Fibroblast of the aortic adventitia (primary cell): Measurements from ENCODE around the gene MYH7. TPM values are rescaled to one million over a fixed set of nuclear protein-coding genes. Genes with fewer than 3 reads are reported as not detected.

Experiments used
- DNase-seq: peaks from one replicate; pipeline ENCODE4 v3.0.0-alpha.2; 2010; ENCODE audit warnings: low read depth
- H3K4me3 ChIP-seq: 2 replicates; pipeline ENCODE4 v1.5.1; 2011; ENCODE audit warnings: low read depth, mild to moderate bottlenecking, control low read depth, low read length, moderate library complexity
- total RNA-seq: library from RNA; depleted of rRNA; stranded (reverse); fragments of >200 nt; gene quantifications from 2 replicates; pipeline ENCODE4 v1.2.3, GENCODE V29; 2012; ENCODE audit warnings: low replicate concordance
- TF ChIP-seq, protein P1 (sequence below): IDR thresholded peaks from 2 replicates; pipeline ENCODE4 v1.5.1; 2011; ENCODE audit warnings: mild to moderate bottlenecking, low read length, control low read depth, inconsistent platforms; ENCODE audit not compliant: insufficient read depth

The MYH7 gene
- total RNA-seq, 1 donor: not detected

DNA sequence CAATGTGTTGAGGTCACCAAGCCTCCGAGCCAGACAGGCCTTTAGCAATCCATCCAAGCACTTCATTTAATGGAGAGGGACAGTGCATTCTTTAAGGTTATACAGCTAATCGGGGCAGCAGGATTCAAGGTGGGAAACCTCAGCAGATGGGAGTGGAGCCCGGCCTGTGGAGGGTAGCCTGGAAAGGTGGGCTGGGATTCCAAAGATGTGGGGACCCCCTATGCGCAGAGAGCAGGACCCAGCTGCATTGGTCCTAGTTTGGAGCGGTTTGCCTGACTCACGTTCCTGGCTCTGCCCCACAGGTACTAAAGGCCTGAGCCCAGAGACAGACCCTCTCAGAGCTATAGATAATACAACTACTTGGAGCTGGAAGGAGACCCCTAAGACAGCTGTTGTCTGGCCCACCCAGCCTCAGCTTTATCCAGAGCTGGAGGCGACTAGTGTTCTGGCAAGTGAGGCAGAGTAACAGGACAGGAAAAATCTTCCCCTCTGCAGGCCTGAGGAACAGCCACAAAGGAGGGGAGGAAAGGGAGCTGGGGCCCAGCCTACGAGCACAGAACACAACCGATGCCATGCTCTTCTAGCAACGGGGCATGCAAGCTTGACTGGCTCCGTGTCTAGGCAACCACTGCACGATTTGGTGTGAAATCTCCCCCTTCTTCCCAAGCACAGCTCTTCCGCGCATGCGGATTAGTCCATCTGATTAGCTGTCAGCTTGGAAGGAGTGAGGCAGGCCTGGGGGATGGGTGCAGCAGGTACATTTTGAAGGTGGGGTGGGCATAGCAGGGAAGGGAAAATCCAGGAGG, 1.1 kb upstream of the MYH7 start:
- no peak overlapping the region for H3K4me3 ChIP-seq
- TF ChIP-seq, protein P1, sequence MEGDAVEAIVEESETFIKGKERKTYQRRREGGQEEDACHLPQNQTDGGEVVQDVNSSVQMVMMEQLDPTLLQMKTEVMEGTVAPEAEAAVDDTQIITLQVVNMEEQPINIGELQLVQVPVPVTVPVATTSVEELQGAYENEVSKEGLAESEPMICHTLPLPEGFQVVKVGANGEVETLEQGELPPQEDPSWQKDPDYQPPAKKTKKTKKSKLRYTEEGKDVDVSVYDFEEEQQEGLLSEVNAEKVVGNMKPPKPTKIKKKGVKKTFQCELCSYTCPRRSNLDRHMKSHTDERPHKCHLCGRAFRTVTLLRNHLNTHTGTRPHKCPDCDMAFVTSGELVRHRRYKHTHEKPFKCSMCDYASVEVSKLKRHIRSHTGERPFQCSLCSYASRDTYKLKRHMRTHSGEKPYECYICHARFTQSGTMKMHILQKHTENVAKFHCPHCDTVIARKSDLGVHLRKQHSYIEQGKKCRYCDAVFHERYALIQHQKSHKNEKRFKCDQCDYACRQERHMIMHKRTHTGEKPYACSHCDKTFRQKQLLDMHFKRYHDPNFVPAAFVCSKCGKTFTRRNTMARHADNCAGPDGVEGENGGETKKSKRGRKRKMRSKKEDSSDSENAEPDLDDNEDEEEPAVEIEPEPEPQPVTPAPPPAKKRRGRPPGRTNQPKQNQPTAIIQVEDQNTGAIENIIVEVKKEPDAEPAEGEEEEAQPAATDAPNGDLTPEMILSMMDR: no peak

DNA sequence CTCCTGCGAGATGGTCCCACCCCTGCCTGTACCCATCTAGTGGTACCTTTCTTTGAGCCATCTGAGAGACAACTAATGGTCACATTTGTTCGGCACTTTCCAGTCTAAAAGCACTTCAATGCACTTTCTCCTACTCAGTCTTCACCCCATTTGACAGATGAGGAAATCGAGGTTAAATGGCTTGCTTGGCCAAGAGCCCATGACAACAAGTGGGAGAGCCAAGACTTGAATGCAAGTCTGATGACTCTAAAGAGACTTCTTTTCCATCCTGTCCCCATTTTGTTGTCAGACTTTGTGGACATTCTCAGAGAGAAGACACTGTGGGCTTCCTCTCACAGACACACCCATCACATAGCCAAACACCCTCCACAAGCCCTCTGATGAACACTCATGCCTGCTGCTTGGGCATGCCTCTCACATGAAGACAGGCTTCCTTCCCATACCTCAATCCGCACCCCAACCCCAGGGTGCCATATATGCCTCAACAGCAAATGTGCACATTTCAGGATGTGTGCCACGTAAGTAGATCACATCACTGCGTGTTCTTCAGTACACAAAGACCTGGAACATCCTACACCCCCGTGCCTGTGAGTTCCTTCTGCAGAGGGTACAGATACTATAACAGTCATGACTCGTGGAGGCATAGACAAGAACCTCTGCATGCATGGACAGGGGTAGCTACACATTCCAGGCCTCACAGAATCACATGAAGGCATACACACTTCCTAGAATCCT, 805 bp downstream of the MYH7 start:
- DNase-seq: no peak
- TF ChIP-seq, protein P1: no peak
- H3K4me3 ChIP-seq: no peak overlapping the region

More for the DNA sequence above, 1.1 kb upstream of the MYH7 start:
- DNase-seq: no peak

DNA sequence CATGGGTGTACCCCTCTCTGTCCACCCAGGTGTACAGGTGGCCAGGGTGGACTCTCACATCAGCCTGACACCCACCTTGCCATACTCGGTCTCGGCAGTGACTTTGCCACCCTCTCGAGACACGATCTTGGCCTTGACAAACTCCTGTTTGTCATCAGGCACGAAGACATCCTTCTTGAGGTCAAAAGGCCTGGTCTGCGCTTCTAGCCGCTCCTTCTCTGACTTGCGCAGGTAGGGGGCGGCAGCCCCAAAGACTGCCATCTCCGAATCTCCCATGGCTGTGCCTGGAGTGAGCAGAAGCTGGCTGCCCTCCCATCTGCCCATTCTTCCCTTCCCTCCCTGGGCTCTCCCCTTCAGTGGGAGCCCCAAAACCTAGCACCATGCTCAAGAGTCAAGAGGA, 2.0 kb downstream of the MYH7 start:
- TF ChIP-seq, protein P1: no peak
- no peak for DNase-seq
- H3K4me3 ChIP-seq: no peak overlapping the region

DNA sequence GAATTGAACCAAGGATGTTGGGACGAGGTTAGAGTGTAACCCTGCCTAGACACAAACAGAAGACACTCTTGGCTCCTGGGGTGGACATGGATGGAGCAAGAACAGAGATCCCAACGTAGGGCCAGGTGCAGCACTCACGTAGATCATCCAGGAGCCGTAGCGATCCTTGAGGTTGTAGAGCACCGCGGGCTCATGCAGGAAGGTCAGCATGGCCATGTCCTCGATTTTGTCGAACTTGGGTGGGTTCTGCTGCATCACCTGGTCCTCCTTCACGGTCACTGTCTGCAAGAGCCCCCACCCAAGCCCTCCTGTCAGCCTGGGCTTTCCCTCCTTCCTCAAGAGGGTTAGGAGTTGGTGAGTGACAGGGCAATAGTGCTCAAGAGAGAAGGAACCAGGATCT, 2.5 kb downstream of the MYH7 start:
- TF ChIP-seq, protein P1: no peak
- no peak for DNase-seq
- H3K4me3 ChIP-seq: no peak overlapping the region

DNA sequence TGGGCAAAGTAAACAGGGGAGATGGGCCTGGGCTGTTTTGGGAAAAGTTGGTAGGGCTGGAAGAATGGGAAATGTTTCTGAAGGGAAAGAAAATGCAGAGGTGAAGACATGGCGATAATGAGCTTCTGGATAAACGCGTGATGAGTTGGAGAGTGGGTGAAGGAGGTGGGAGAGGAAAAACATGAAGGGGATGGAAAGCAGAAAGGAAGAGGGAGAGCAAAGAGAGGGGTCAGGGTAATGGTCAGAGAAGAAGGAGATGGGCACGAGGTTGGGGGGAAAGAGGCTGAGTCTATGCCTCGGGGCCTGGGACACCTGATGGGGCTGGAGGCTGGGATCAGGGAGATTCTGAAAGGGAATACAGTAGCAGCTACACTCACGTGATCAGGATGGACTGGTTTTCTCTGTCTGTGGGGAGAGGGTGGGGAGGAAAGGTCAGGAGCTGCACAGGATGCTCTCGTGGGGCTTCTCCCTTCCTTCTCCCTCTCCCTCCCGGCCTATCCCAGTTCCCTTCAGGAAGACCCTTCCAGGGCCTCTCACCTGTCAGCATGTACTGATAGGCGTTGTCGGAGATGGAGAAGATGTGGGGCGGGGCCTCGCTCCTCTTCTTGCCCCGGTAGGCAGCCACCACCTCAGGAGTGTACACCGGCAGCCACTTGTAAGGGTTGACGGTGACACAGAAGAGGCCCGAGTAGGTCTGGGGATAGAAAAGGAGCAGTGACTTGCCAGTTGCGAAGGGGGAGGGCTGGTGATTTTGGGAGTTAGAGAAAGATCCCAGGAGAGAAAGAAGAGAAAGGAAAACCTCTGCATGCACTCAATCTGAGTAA, 3.1 kb downstream of the MYH7 start:
- no peak for DNase-seq
- TF ChIP-seq, protein P1: no peak
- H3K4me3 ChIP-seq: no peak overlapping the region

DNA sequence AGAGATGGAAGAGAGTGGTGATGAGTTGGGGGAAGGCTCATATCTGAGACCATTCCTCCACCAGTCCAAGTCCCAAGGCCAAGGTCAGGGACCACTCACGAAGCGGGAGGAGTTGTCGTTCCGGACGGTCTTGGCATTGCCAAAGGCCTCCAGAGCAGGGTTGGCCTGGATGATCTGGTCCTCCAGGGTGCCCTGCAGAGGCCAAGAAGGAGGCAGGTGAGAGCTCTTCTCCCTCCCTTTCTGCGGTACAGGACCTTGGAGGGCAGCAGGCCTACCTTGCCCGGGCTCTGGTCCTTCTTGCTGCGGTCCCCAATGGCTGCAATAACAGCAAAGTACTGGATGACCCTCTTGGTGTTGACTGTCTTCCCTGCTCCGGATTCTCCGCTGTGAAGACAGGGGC, 4.0 kb downstream of the MYH7 start:
- no peak overlapping the region for H3K4me3 ChIP-seq
- TF ChIP-seq, protein P1: no peak
- no peak for DNase-seq
